Bronchial epithelial cell (primary cell): ENCODE results near the gene COA6. TPM values are rescaled to one million over a fixed set of nuclear protein-coding genes. Genes with fewer than 3 reads are reported as not detected.
"Not testable (repeated sequence)": the region's sequence is repeated elsewhere in the genome, so short reads cannot be mapped to it uniquely, and the experiment has no call there.

ENCODE experiments used
- DNase-seq: peaks from one replicate; pipeline ENCODE4 v3.0.0-alpha.2; 2010; ENCODE audit warnings: low read depth
- FAIRE-seq: peaks from 2 replicates; lab custom pipeline; 2011; peaks lifted over from hg19 to GRCh38; lab: Jason Lieb, UNC
- H3K27me3 ChIP-seq: 2 replicates; pipeline ENCODE4 v1.5.1; 2011; ENCODE audit warnings: low read length; ENCODE audit not compliant: control insufficient read depth, insufficient read depth
- H3K36me3 ChIP-seq: 2 replicates; pipeline ENCODE4 v1.5.1; 2011; ENCODE audit warnings: low read length; ENCODE audit not compliant: control insufficient read depth, insufficient read depth
- H3K4me3 ChIP-seq: 2 replicates; pipeline ENCODE4 v1.5.1; 2011; ENCODE audit warnings: mild to moderate bottlenecking, low read depth, low read length, control low read depth
- CTCF ChIP-seq: IDR thresholded peaks from 2 replicates; pipeline ENCODE4 v1.5.1; 2011; ENCODE audit warnings: mild to moderate bottlenecking, moderate library complexity, low read length, control low read depth, inconsistent platforms; ENCODE audit not compliant: insufficient read depth, severe bottlenecking
- total RNA-seq: library from RNA; depleted of rRNA; stranded (reverse); fragments of >200 nt; gene quantifications from 2 replicates; pipeline ENCODE4 v1.2.1, GENCODE V29; 2014

COA6 gene
- total RNA-seq, 1 donor from 2014 or later, result 29.7 TPM

GRCh38 chr1:234372011-234372757 lies 1.1 kb upstream of the COA6 start:
- Histone ChIP-seq H3K4me3 (peak overlapping the region; percentile 70), H3K36me3 (peaks cover 11% of the 10 kb centered on the region), H3K27me3 (no peaks in the 10 kb centered on the region)
- FAIRE-seq, result no peak
- no peak for TF ChIP-seq CTCF
- peak; percentile 35 for DNase-seq

GRCh38 chr1:234373959-234374254 lies 651 bp downstream of the COA6 start:
- peak overlapping the region; percentile 70 for H3K4me3 ChIP-seq
- DNase-seq (no peak), FAIRE-seq (no peak)
- no peaks in the 10 kb centered on the region for H3K27me3 ChIP-seq
- TF ChIP-seq CTCF, result no peak
- peaks cover 17% of the 10 kb centered on the region for H3K36me3 ChIP-seq

- FAIRE-seq (no peak), DNase-seq (no peak)
- TF ChIP-seq CTCF, result no peak
- no peak overlapping the region for H3K4me3 ChIP-seq
- H3K27me3 ChIP-seq, result no peaks in the 10 kb centered on the region
- H3K36me3 ChIP-seq, result peaks cover 22% of the 10 kb centered on the region
Measured at GRCh38 chr1:234375672-234376071, 2.4 kb downstream of the COA6 start.

- DNase-seq, FAIRE-seq, H3K27me3 ChIP-seq, H3K4me3 ChIP-seq: not testable (repeated sequence)
- H3K36me3 ChIP-seq, result peaks cover 21% of the 10 kb centered on the region
Measured at GRCh38 chr1:234379591-234380109, 6.4 kb downstream of the COA6 start.

GRCh38 chr1:234381699-234382555 lies 8.7 kb downstream of the COA6 start:
- FAIRE-seq, result no peak
- Histone ChIP-seq H3K4me3 (no peak overlapping the region), H3K27me3 (no peaks in the 10 kb centered on the region), H3K36me3 (peaks cover 13% of the 10 kb centered on the region)
- DNase-seq, result no peak
- no peak for TF ChIP-seq CTCF

- Histone ChIP-seq H3K4me3 (no peak overlapping the region), H3K27me3 (no peaks in the 10 kb centered on the region), H3K36me3 (peaks cover 2% of the 10 kb centered on the region)
- TF ChIP-seq CTCF, result no peak
- no peak for FAIRE-seq
- DNase-seq, result no peak
Measured at GRCh38 chr1:234386122-234386521, 12.9 kb downstream of the COA6 start.
